Adrenal gland (tissue), 5 donors: ENCODE measurements around the gene SOBP.
A peak's percentile ranks its signal among the peaks of the same experiment; 100 is the strongest.

ENCODE experiments used
- CTCF ChIP-seq, 6 experiments: fragments of 450-650 bp in 4 of 6; fragments of 200-600 bp in 2 of 6; sonication (generic) in 1 of 6; IDR thresholded peaks; 1 replicate in 5 of 6; 2 replicates in 1 of 6; pipeline versions ENCODE4 v1.5.1 to v1.8.0; 2016 to 2021; ENCODE audit warnings: antibody characterized with exemption in 6 of 6, mild to moderate bottlenecking in 2 of 6, moderate library complexity in 1 of 6
- POLR2A ChIP-seq, 2 donors: fragments of 450-650 bp; IDR thresholded peaks; one replicate each; pipeline ENCODE4 v1.6.1; 2017; ENCODE audit warnings: antibody characterized with exemption in 2 of 2, mild to moderate bottlenecking in 2 of 2, moderate library complexity in 1 of 2
- donor health status: DM: no; HTN: no; CAD: no.

- TF ChIP-seq CTCF (IDR thresholded peaks at IDR 0.05), result no peak
- peak in 1 of 2 donors; percentile 45 for TF ChIP-seq POLR2A (IDR thresholded peaks at IDR 0.05)
Measured at GRCh38 chr6:107488875-107489635, 862 bp upstream of the SOBP start.
